Thyroid gland (tissue), 4 donors: Measurements from ENCODE around the gene CMTM8.

Source experiments
- CTCF ChIP-seq, 6 experiments: fragments of 200-600 bp in 3 of 6; fragments of 450-650 bp in 3 of 6; sonication (generic) in 3 of 6; IDR thresholded peaks; one replicate each; pipeline ENCODE4 v1.5.1; 2016 to 2019; ENCODE audit warnings: antibody characterized with exemption in 6 of 6, mild to moderate bottlenecking in 2 of 6, inconsistent platforms in 1 of 6, moderate library complexity in 1 of 6
- POLR2A ChIP-seq, 2 donors: fragments of 450-650 bp; IDR thresholded peaks; one replicate each; pipeline ENCODE4 v1.6.1; 2017; ENCODE audit warnings: antibody characterized with exemption in 2 of 2, mild to moderate bottlenecking in 2 of 2, moderate library complexity in 1 of 2

GRCh38 chr3:32306072-32306471 is 67.6 kb downstream of the CMTM8 start:
- TF ChIP-seq CTCF (IDR thresholded peaks at IDR 0.05) (no peak), POLR2A (IDR thresholded peaks at IDR 0.05) (no peak)
